Kidney (tissue), 14 donors: Measurements from ENCODE around the gene NRG3. TPM values are rescaled to one million over a fixed set of nuclear protein-coding genes. Genes with fewer than 3 reads are reported as not detected.

Experiments used
- DNase-seq, 5 donors: peaks; one replicate each; pipeline ENCODE4 v3.0.0-alpha.2; 2013 to 2020
- FAIRE-seq: peaks from 2 replicates; lab custom pipeline; 2012; peaks lifted over from hg19 to GRCh38; lab: Jason Lieb, UNC
- H3K27ac ChIP-seq, 2 donors: one replicate each; pipeline ENCODE4 v1.7.0; 2013; ENCODE audit warnings: low read depth in 2 of 2, low read length in 2 of 2, inconsistent platforms in 1 of 2
- H3K27me3 ChIP-seq: one replicate; pipeline ENCODE4 v1.7.1; 2013; ENCODE audit warnings: low read length, inconsistent platforms; ENCODE audit not compliant: control insufficient read depth, insufficient read depth
- H3K36me3 ChIP-seq, 3 donors: one replicate each; pipeline versions ENCODE4 v1.7.0 to v1.7.1; 2013; ENCODE audit warnings: low read length in 3 of 3, control low read depth in 1 of 3, inconsistent platforms in 1 of 3; ENCODE audit not compliant: insufficient read depth in 3 of 3, control insufficient read depth in 2 of 3
- H3K4me1 ChIP-seq, 3 donors: one replicate each; pipeline versions ENCODE4 v1.7.0 to v1.7.1; 2013; ENCODE audit warnings: low read length in 3 of 3, inconsistent platforms in 1 of 3, low read depth in 1 of 3; ENCODE audit not compliant: control insufficient read depth in 2 of 3, insufficient read depth in 2 of 3
- H3K4me3 ChIP-seq, 3 donors: one replicate each; pipeline versions ENCODE4 v1.7.0 to v1.8.1; 2013; ENCODE audit warnings: low read length in 3 of 3, control low read depth in 1 of 3, inconsistent platforms in 1 of 3
- H3K9ac ChIP-seq, 3 donors: one replicate each; pipeline versions ENCODE4 v1.7.0 to v1.7.1; 2013; ENCODE audit warnings: low read length in 3 of 3, control low read depth in 1 of 3, inconsistent platforms in 1 of 3
- H3K9me3 ChIP-seq, 3 donors: one replicate each; pipeline versions ENCODE4 v1.7.0 to v1.7.1; 2013; ENCODE audit warnings: low read length in 3 of 3, control low read depth in 1 of 3, inconsistent platforms in 1 of 3; ENCODE audit not compliant: control insufficient read depth in 2 of 3, insufficient read depth in 1 of 3
- CTCF ChIP-seq: IDR thresholded peaks from 3 replicates; pipeline ENCODE4 v1.5.1; 2012; ENCODE audit warnings: mild to moderate bottlenecking, moderate library complexity, borderline replicate concordance; ENCODE audit not compliant: insufficient read depth; ENCODE audit errors: extremely low read depth
- intact Hi-C: fragments of 100-400 bp; cut with DNase I; formaldehyde crosslinking; loops from one replicate; pipeline ENCODE4 v1.11.1; 2022
- polyA plus RNA-seq: library from polyadenylated mRNA; stranded (reverse); fragments of 350-450 nt; fragmentation: Illumina TruSeq; extraction: RNeasy Lipid Tissue Mini Kit (QIAGEN cat#74804); gene quantifications from one replicate; pipeline ENCODE4 v1.2.3, GENCODE V29; 2014; ENCODE audit warnings: low read depth, low replicate concordance; ENCODE audit not compliant: insufficient read depth
- total RNA-seq: library from RNA; stranded (reverse); fragmentation: NEBNext Ultra II Directional; extraction: Animal tissue kit (Norgen Biotek cat#: 25700); gene quantifications from one replicate; pipeline ENCODE4 v1.2.1, GENCODE V29; 2021
- donor health status: control.
- donor health status: control.
- donor health status: control.
- donor health status: control.
- donor health status: control.
- donor health status: DM: yes; HTN: yes; CAD: no.
- donor health status: Normal renal cell carcinoma (clear cell type).

The NRG3 gene
- total and polyA plus RNA-seq, 2 donors from 2014 or later = 0.62 to 5.4 TPM

- DNase-seq = no peak
- TF ChIP-seq CTCF = no peak
- H3K9ac ChIP-seq = no peak overlapping the region
- H3K27me3 ChIP-seq = no peaks in the 10 kb centered on the region
- no peak overlapping the region for H3K4me3 ChIP-seq
- no peak for FAIRE-seq
- no peaks in the 10 kb centered on the region for H3K36me3 ChIP-seq
- no peak overlapping the region for H3K27ac ChIP-seq
- H3K9me3 ChIP-seq = no peaks in the 10 kb centered on the region
- intact Hi-C loops = no loop called here
- no peaks in the 10 kb centered on the region for H3K4me1 ChIP-seq
These were observed 337.8 kb downstream of the NRG3 start for GRCh38 chr10:82212753-82213152.

GRCh38 chr10:82213784-82214183 lies 338.8 kb downstream of the NRG3 start:
- Histone ChIP-seq H3K36me3 (no peaks in the 10 kb centered on the region), H3K4me1 (no peaks in the 10 kb centered on the region), H3K27me3 (no peaks in the 10 kb centered on the region), H3K27ac (no peak overlapping the region), H3K9ac (no peak overlapping the region), H3K9me3 (no peaks in the 10 kb centered on the region), H3K4me3 (no peak overlapping the region)
- no peak for TF ChIP-seq CTCF
- DNase-seq (no peak), FAIRE-seq (no peak)
- intact Hi-C loops = no loop called here

GRCh38 chr10:82221056-82221455 lies 346.1 kb downstream of the NRG3 start:
- no peak overlapping the region for H3K4me3 ChIP-seq
- FAIRE-seq (no peak), DNase-seq (no peak)
- H3K27me3 ChIP-seq = no peaks in the 10 kb centered on the region
- H3K9ac ChIP-seq = no peak overlapping the region
- no peaks in the 10 kb centered on the region for H3K9me3 ChIP-seq
- no peak overlapping the region for H3K27ac ChIP-seq
- intact Hi-C loops = no loop called here
- no peaks in the 10 kb centered on the region for H3K4me1 ChIP-seq
- TF ChIP-seq CTCF = no peak
- no peaks in the 10 kb centered on the region for H3K36me3 ChIP-seq

GRCh38 chr10:82221601-82222149 lies 346.7 kb downstream of the NRG3 start:
- Histone ChIP-seq H3K9ac (no peak overlapping the region), H3K27me3 (no peaks in the 10 kb centered on the region), H3K4me1 (no peaks in the 10 kb centered on the region), H3K4me3 (no peak overlapping the region), H3K9me3 (no peaks in the 10 kb centered on the region), H3K27ac (no peak overlapping the region), H3K36me3 (no peaks in the 10 kb centered on the region)
- intact Hi-C loops = no loop called here
- TF ChIP-seq CTCF = no peak
- FAIRE-seq (no peak), DNase-seq (no peak)
